DND-41 (cell line): ENCODE measurements around the gene DNAJC10.
"Not testable (repeated sequence)": the region's sequence is repeated elsewhere in the genome, so short reads cannot be mapped to it uniquely, and the experiment has no call there.

Source experiments
- ATAC-seq: fragments of 200-7000 bp; cut with Tn5 transposase; 3 replicates; pipeline ENCODE4 v1.9.1; 2021; ENCODE audit warnings: low read depth; ENCODE audit not compliant: insufficient read depth
- DNase-seq: peaks from one replicate; pipeline ENCODE4 v3.0.0-alpha.2; 2020
- H2AFZ ChIP-seq: 2 replicates; pipeline ENCODE4 v1.6.0; 2012; ENCODE audit warnings: low read depth, low read length
- H3K27ac ChIP-seq: 2 replicates; pipeline ENCODE4 v1.5.1; 2012; ENCODE audit warnings: low read length, inconsistent platforms
- H3K27me3 ChIP-seq: fragments of 200-600 bp; sonication (generic); 2 replicates; pipeline ENCODE4 v1.6.0; 2012; ENCODE audit warnings: low read length, mild to moderate bottlenecking, inconsistent platforms; ENCODE audit not compliant: insufficient read depth, poor library complexity
- H3K36me3 ChIP-seq: 2 replicates; pipeline ENCODE4 v1.5.1; 2012; ENCODE audit warnings: low read length, inconsistent platforms; ENCODE audit not compliant: insufficient read depth
- H3K4me1 ChIP-seq: 2 replicates; pipeline ENCODE4 v1.5.1; 2012; ENCODE audit warnings: mild to moderate bottlenecking, low read length; ENCODE audit not compliant: insufficient read depth
- H3K4me2 ChIP-seq: 2 replicates; pipeline ENCODE4 v1.6.0; 2012; ENCODE audit warnings: mild to moderate bottlenecking, moderate library complexity, low read length, inconsistent platforms; ENCODE audit not compliant: insufficient read depth
- H3K4me3 ChIP-seq, 2 experiments: fragments of 200-600 bp in 1 of 2; shearing (Covaris generic) in 1 of 2; 2 replicates each; pipeline ENCODE4 v1.5.1; 2012 to 2016; ENCODE audit warnings: inconsistent platforms in 2 of 2, low read length in 2 of 2, mild to moderate bottlenecking in 2 of 2, low read depth in 1 of 2, moderate library complexity in 1 of 2
- H3K79me2 ChIP-seq: 2 replicates; pipeline ENCODE4 v1.6.0; 2012; ENCODE audit warnings: low read length, inconsistent platforms; ENCODE audit not compliant: insufficient read depth
- H3K9ac ChIP-seq: 2 replicates; pipeline ENCODE4 v1.6.0; 2012; ENCODE audit warnings: low read depth, mild to moderate bottlenecking, inconsistent platforms, low read length, moderate library complexity
- H3K9me3 ChIP-seq: 2 replicates; pipeline ENCODE4 v1.5.1; 2012; ENCODE audit warnings: low read length, moderate library complexity, mild to moderate bottlenecking, inconsistent platforms; ENCODE audit not compliant: insufficient read depth, severe bottlenecking
- H4K20me1 ChIP-seq: 2 replicates; pipeline ENCODE4 v1.6.0; 2012; ENCODE audit warnings: low read length; ENCODE audit not compliant: insufficient read depth
- CTCF ChIP-seq: IDR thresholded peaks from 2 replicates; pipeline ENCODE4 v1.5.1; 2012; ENCODE audit warnings: borderline replicate concordance, low read length, moderate library complexity, mild to moderate bottlenecking; ENCODE audit not compliant: poor library complexity, severe bottlenecking; ENCODE audit errors: extremely low read depth
- EZH2 ChIP-seq: IDR thresholded peaks from 3 replicates; pipeline ENCODE4 v1.6.1; 2012; ENCODE audit warnings: borderline replicate concordance, low read depth, mild to moderate bottlenecking, moderate library complexity, low read length, inconsistent platforms; ENCODE audit not compliant: severe bottlenecking

Gene DNAJC10

GRCh38 chr2:182779323-182779722 lies 63.3 kb downstream of the DNAJC10 start:
- DNase-seq (no peak), ATAC-seq (no peak)
- TF ChIP-seq CTCF (no peak), EZH2 (no peak)
- Histone ChIP-seq H3K36me3 (peaks cover 22% of the 10 kb centered on the region), H2AFZ (no peak overlapping the region), H4K20me1 (no peaks in the 10 kb centered on the region), H3K9me3 (no peaks in the 10 kb centered on the region), H3K4me3 (no peak overlapping the region), H3K4me2 (no peak overlapping the region), H3K27ac (no peak overlapping the region), H3K27me3 (no peaks in the 10 kb centered on the region), H3K4me1 (no peaks in the 10 kb centered on the region), H3K79me2 (no peaks in the 10 kb centered on the region), H3K9ac (no peak overlapping the region)

GRCh38 chr2:182781099-182781498 lies 65.0 kb downstream of the DNAJC10 start:
- H3K27me3 ChIP-seq, DNase-seq, H3K79me2 ChIP-seq, H4K20me1 ChIP-seq, H3K9me3 ChIP-seq, H3K4me2 ChIP-seq, ATAC-seq, H3K9ac ChIP-seq, H3K27ac ChIP-seq, H2AFZ ChIP-seq, H3K4me1 ChIP-seq, H3K4me3 ChIP-seq: not testable (repeated sequence)
- peaks cover 18% of the 10 kb centered on the region; the same call in 1 of the 2 replicates for H3K36me3 ChIP-seq

- H2AFZ ChIP-seq, ATAC-seq, H3K79me2 ChIP-seq, H3K4me1 ChIP-seq, H3K36me3 ChIP-seq, H3K4me2 ChIP-seq, H3K9me3 ChIP-seq, H3K27ac ChIP-seq, H3K9ac ChIP-seq, H3K27me3 ChIP-seq, DNase-seq, H3K4me3 ChIP-seq, H4K20me1 ChIP-seq: not testable (repeated sequence)
Measured at GRCh38 chr2:182782686-182783085, 66.6 kb downstream of the DNAJC10 start.

- Histone ChIP-seq H3K27me3 (no peaks in the 10 kb centered on the region), H3K4me1 (no peaks in the 10 kb centered on the region), H3K27ac (no peak overlapping the region), H3K4me2 (no peak overlapping the region), H3K9ac (no peak overlapping the region), H3K36me3 (peaks cover 2% of the 10 kb centered on the region; the same call in 1 of the 2 replicates), H3K79me2 (no peaks in the 10 kb centered on the region), H3K9me3 (no peaks in the 10 kb centered on the region), H4K20me1 (no peaks in the 10 kb centered on the region), H2AFZ (no peak overlapping the region), H3K4me3 (no peak overlapping the region)
- ATAC-seq (no peak), DNase-seq (no peak)
- no peak for TF ChIP-seq CTCF
- TF ChIP-seq EZH2, result no peak
Measured at GRCh38 chr2:182784058-182784706, 68.1 kb downstream of the DNAJC10 start.
